Right lung (tissue), 5 donors: ENCODE data around the gene KCNA1. TPM values are rescaled to one million over a fixed set of nuclear protein-coding genes. Genes with fewer than 3 reads are reported as not detected.

ENCODE experiments used
- DNase-seq, 2 donors: peaks; one replicate each; pipeline ENCODE4 v3.0.0-alpha.2; 2013
- polyA plus RNA-seq, 5 donors: library from polyadenylated mRNA; unstranded; fragments of 120-200 nt; gene quantifications; one replicate each; pipeline versions ENCODE4 v1.2.1 to v1.2.3, GENCODE V29; 2013; ENCODE audit warnings: inconsistent platforms in 1 of 5, low replicate concordance in 1 of 5; ENCODE audit not compliant: insufficient read length in 5 of 5, insufficient read depth in 1 of 5

The KCNA1 gene
- polyA plus RNA-seq, 5 donors = 0.08 TPM; not detected in 4

DNA sequence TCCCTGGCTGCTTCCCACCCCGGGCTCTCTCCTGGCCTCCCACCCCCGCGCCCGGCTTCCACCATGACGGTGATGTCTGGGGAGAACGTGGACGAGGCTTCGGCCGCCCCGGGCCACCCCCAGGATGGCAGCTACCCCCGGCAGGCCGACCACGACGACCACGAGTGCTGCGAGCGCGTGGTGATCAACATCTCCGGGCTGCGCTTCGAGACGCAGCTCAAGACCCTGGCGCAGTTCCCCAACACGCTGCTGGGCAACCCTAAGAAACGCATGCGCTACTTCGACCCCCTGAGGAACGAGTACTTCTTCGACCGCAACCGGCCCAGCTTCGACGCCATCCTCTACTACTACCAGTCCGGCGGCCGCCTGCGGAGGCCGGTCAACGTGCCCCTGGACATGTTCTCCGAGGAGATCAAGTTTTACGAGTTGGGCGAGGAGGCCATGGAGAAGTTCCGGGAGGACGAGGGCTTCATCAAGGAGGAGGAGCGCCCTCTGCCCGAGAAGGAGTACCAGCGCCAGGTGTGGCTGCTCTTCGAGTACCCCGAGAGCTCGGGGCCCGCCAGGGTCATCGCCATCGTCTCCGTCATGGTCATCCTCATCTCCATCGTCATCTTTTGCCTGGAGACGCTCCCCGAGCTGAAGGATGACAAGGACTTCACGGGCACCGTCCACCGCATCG, 1.8 kb downstream of the KCNA1 start:
- DNase-seq = no peak

DNA sequence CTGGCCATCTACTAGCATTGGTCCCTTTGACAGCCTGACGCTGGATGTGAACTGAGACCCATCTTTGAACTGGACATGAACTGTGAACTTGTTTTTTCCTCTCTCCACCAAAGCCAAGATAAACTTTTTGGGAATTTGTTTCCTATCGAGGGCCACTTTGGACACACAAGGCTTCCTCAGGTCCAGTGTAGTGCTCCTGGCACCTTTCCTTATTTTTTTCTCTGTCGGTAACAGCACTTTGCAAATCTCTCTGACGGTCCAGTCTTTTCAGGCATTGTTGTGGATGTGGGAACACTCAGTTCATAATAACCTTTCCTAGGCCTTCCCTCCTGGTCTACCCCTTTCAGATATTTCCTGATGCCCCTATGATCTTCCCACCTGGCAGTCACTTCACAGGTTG, 5.0 kb downstream of the KCNA1 start:
- no peak for DNase-seq

GRCh38 chr12:4915752-4916151, 6.0 kb downstream of the KCNA1 start:
- no peak for DNase-seq

- no peak for DNase-seq
These were observed 9.4 kb downstream of the KCNA1 start for GRCh38 chr12:4918950-4919660.

- no peak for DNase-seq
These were observed 22.9 kb downstream of the KCNA1 start for GRCh38 chr12:4932576-4932975.

GRCh38 chr12:4933411-4933810, 23.7 kb downstream of the KCNA1 start:
- DNase-seq = no peak

DNA sequence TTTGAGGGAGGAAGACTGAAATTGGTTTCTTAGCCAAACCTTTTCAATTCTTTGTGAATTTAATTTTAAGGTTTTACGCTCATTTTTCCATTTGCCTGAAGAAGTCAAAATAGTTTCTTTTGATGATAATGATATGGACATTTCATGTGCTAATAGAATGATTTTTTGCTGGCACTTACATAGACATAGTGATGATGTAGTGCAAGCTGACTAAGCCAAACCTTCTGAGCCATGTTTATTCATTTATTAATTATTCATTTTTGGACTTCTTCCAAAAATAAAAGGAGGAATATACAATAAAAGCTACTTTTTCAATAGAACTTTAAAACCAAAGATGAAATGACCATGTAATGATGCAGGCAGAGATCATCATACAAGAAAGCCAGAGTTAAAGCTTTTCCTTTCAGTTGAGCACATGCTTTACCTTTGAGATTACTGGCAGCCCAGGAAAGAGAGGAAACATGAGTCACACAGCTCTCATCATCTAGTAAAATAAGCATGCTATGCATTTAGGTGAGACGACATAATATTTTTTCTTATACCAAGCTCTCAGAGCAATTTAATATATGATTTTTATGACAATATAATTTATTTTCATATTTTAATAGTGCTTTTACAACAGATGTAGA, 24.8 kb downstream of the KCNA1 start:
- no peak for DNase-seq

DNA sequence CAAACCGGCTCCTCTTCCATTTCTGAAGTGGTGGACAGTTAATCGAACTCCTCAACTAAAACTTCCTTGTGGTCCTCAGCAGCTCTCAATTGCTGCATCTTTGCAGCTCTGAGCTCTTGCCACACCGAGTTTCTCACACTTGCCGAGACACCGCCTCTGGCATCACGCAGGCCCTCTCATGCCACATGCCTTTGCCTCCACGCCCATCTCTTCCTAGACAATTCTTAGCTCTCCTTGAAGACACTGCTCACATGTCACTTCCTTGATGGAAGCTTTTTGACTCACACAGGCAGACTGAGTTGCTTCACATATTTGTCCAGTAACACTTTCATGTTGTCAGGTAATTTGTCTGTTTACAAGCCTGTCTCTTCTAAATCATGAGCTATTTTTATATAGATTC, 29.2 kb downstream of the KCNA1 start:
- no peak for DNase-seq

- no peak for DNase-seq
These were observed 29.8 kb downstream of the KCNA1 start for GRCh38 chr12:4939418-4940023.

DNA sequence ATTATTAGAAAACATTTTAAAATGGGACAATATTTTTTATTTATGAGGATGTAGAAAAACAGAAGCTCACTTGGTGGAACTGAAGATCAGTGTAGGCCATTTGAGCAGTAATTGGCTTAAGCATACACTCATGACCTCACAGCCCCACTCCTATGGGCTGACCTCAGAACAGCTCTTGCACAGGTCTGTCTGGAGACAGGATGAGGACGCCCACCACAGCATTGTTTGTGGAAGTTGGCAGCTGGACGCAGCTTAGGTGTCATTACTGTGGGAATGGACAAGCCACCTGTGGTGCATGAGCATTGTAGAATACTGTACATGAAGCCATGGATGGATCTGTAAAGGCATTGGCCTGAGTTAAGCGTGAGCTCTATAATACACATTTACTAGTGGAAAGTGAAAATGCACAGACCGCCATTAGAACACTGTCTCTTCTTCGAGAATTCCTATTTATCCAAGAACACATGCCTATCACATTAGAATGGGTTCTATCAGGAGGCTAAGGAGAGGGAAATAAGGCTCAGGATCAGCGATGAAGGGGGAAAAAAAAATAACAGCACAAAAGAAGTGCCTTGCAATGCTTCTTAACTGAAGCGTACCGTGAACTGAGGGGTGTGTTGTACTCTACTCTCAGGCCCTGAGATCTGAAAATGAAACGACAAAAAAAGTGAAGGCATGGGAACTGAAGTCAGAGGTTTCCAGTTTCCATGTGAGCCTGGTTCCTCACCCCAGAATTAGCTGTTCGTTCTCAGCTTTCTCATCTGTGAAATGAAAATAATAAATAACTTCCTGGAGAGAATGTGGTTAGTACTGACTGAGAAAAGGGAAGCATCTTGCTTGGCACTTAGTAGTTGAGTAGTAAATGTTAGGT, 33.6 kb downstream of the KCNA1 start:
- DNase-seq = no peak

GRCh38 chr12:4943938-4944284, 34.2 kb downstream of the KCNA1 start:
- DNase-seq = no peak

DNA sequence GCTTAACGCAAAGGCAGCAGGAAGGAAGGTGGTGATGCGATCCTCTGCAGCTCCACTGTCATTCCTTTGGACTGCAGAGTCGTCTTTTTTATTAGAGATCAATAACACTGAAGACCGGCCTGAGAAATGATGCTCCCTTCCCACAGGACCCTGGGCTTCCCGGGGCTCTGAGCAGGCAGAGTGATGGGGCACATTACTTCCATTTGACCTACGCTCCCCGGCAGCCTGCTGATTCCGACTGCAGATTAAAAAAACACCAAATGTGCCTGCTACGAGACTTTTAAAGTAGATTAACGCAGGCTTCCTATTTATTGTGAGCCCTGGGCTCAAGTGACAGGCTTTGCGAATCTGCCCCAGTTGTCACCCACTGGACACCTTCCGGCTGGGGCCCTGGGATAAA, 37.5 kb downstream of the KCNA1 start:
- DNase-seq = no peak

DNA sequence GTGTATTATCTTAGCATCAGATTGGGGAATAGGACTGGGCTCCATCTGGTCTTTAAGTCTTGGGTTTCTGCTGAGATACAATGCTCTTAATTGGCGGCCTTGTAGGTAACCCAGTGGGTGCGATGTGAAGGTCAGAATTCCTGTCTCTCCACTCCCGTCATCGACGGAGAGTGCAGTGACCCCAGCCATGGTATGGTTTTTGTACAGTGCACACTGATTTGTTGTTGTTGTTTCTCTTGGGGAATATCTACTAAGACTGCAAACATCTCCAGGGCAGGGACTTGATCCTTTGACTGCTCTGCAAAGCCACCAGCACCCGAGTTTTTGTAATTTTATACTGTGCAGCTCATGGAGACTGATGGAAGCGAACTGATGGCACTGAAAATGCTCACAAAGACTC, 41.4 kb downstream of the KCNA1 start:
- no peak for DNase-seq

DNA sequence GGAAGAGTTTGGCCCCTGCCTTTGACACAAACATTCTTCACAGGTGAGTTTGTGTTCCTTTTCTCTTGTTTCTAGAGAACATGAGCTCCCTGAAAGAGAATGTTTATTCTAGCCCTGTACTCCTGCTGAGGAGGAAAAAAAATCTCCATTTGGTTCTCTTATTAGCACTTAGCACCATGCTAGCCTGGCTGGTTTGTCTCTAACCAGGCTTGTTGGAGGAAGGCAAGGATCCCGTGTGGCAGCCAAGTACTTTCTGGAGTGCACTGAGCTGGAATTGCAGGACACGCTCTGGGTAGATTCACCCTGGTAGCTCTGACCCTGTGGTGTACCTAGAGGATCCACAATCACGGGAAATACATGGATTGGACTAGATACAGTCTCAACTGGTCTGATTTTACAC, 41.9 kb downstream of the KCNA1 start:
- DNase-seq = no peak

GRCh38 chr12:4954621-4955354, 45.1 kb downstream of the KCNA1 start:
- no peak for DNase-seq

- no peak for DNase-seq
These were observed 46.3 kb downstream of the KCNA1 start for GRCh38 chr12:4956054-4956453.

GRCh38 chr12:4956968-4957367, 47.3 kb downstream of the KCNA1 start:
- no peak for DNase-seq

- DNase-seq = no peak
These were observed 48.1 kb downstream of the KCNA1 start for GRCh38 chr12:4957761-4958160.

DNA sequence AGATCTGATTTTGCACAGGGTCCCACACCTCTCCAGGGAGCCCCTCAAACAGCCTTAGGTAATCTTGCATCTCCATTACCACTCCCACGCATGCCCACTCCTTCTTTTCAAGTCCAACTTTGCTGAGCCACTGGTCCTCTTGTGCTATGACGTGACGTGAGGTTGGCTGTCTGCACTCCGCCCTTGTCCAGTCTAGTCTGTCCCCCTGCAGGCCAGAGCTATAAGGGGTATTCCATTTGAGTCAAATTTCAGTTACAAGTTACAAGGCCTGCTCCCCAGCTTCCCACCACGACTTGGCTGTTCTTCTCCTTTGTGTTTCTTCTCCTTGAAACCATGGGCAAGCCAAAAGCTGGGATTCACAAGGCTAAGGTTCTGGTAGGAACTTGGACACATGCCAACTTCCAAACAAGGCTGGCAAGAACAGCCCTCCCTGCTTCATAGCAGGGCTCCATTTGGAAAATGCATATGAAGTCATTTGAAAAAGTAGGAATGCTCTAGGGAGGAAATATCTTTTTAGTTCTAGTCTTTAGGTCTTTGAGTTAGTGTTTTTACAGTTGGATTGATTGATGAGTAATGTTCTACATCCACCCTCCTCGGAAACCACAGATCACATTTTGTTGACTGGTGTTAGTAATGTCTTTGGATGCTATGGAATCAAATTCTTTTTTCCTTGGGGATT, 49.1 kb downstream of the KCNA1 start:
- no peak for DNase-seq

GRCh38 chr12:4959381-4959780, 49.7 kb downstream of the KCNA1 start:
- DNase-seq = no peak

DNA sequence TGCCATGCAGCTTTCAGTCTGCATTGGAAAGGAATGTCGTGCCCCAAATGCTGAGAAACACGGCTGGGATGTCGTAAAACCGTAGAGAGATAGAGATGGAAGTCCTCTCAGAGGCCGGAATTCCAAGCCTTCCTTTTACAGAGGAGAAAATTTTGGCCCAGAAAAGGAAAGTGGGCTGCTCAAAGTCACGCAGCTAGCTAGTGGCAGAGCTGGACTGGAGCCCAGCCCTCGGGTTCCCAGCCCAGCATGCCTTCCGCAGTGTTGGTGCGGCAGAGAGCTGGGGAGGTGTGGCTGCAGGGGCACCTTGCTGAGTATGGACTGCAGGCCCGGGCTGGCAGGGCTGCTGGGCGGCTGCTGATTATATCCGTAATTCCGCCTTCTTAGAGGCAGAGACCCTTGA, 50.3 kb downstream of the KCNA1 start:
- DNase-seq = no peak
